ENCODE measurements around the gene PRXL2B.
"Not testable (repeated sequence)": the region's sequence is repeated elsewhere in the genome, so short reads cannot be mapped to it uniquely, and the experiment has no call there.

Gene PRXL2B

GRCh38 chr1:2625311-2625710 lies 38.7 kb downstream of the PRXL2B start:
- DNase-seq = no peak

- not testable (repeated sequence) for DNase-seq
Observed at GRCh38 chr1:2625748-2626147, 39.2 kb downstream of the PRXL2B start.

- DNase-seq = no peak
Observed at GRCh38 chr1:2627746-2628145, 41.2 kb downstream of the PRXL2B start.

DNA sequence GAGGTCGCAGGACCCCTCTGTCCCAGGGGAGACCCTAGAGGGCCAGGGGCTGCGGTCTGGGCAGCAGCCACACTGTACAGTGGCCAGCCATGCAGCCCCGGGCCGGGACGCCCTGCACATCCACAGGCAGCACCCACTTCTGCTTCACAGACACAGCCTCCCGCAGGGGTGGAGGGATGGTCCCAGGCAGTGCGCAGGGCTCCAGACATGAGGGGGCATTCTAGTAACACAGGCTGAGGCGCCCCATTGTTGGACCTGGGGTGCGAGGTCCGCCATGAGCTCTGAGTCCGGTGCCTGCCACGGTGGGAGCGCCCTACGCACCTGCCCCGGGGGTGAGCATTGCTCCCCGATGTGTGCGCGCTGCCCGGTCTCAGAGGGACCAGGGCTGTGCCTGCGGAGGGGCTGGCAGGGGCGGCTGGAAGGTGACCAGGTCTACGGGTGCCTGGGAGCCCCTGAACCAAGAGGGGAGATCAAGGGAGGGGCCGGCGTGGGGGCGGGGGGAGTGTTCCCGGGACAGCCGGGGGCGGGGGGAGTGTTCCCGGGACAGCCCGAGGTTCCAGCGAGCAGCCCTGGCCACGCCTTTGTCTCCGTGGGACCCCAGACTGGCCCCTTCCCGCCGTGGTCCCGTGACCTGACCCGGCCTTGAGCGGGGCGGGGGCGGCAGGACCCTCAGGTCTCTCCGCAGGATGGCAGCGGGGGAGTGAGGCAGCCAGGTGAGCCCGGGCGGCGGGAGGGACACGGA lies 41.8 kb downstream of the PRXL2B start:
- DNase-seq = no peak

- no peak for DNase-seq
Observed at GRCh38 chr1:2628933-2629626, 42.5 kb downstream of the PRXL2B start.

GRCh38 chr1:2629627-2630497 lies 43.3 kb downstream of the PRXL2B start:
- DNase-seq = no peak

DNA sequence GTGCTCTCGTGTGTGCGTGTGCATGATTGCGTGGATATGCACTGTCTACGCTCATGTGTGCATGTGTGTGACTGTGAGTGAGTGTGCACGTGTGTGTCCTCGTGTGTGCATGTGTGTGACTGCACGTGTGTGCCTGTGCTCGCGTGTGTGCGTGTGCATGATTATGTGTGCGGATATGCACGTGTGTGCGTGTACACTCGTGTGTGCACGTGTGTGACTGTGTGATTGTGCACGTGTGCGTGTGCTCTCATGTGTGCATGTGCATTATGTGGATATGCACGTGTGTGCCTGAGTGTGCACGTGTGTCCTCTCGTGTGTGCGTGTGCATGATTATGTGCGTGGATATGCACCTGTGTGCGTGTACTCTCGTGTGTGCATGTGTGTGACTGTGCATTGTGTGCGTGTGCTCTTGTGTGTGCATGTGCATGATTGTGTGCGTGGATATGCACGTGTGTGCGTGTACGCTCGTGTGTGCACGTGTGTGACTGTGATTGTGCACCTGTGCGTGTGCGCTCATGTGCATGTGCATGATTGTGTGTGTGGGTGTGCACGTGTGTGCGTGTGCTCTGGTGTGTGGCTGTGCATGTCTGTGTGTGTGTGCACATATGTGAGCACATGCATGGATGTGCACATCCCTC lies 44.0 kb downstream of the PRXL2B start:
- DNase-seq = no peak

GRCh38 chr1:2631136-2632050 lies 44.8 kb downstream of the PRXL2B start:
- DNase-seq = no peak

DNA sequence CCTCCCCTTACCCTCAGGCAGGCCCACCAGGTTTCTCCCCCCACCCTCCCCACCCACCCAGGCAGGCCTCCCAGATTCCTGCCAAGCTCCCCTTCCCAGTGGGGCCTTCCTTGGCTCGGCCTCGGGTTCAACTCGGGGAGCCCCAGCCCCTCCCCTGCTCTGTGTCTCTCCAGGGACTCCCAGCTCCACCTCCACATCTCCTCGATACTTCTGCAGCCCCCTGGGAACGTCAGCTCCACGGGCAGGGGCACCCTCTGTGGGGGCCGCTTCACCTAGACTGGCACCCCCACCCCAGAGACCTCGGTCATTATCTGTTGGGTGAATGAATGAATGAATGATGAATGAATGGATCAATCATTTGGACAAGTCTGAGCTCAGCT lies 45.5 kb downstream of the PRXL2B start:
- no peak for DNase-seq

DNA sequence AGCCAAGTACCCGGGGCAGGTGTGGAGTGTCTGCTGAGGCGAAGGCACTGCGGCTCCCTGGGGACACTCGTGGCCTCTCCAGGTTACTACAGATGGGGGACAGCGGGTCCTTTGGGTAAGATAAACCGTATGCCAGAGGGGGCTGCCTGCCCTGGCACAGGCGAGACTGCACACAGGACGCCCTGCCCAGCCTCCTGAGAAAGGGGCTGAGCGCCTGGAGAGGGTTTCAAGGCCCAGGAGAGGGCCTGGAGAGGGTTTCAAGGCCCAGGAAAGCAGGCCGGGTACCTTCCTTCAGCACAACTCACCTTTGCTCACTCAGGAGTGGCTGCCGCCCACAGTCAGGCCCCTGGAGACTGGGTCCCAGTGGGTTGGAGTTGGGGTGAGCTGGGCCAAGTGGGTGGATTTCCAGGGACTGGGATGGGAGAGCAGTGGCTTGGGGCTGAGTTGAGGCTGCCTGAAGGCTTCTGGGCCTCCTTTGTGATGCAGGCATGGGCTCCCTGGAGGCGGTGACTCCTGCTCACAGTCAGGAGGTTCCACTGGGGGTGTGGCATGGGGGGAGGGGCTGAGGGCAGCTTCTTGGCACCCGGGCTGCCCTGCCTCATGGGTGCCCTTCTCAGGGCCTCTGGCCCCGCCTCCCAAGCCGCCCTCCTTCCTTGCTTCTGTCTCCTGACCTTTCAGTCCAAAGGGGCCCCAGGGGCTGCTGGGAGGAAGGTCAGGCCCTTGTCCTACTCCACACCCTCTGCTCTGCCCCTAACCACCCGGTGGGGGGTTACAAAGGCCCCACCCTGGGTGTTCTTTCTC lies 46.2 kb downstream of the PRXL2B start, which contains the start of gene MMEL1:
MMEL1 (minus strand) TSS at position 456 of the 801 bp plus-strand sequence. CDS start 3,532 bp downstream, outside the sequence.
- no peak for DNase-seq

DNA sequence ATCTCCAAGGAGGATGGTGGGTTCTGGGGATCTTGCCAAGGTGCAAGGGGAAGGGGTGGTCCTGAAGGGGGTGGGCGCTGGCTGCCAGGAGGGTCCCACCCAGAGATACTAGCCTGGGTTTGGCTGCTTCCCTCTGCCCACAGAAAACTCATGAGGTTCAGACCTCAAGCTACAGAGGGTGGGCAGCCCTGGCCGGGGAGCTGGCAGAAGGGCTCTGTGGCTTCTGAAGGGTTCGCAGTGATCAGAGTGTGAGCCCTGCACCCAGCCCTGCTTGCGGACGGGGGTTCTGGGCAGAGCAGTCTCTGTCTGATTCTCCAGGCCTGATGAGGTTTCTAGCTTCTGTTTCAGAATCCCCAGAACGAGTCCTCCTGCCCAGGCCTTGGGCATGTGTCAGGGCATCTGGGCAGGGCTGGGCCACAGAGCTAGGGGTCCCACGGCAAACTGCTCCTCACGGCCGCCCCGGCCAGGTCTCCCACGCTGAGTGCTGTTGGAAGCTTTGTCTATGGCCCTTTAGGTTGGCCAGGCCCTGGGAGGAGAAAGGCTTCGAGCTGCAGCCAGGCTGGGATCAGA lies 46.9 kb downstream of the PRXL2B start:
- DNase-seq = no peak

GRCh38 chr1:2633936-2634491 lies 47.4 kb downstream of the PRXL2B start:
- DNase-seq = peak; percentile 54

DNA sequence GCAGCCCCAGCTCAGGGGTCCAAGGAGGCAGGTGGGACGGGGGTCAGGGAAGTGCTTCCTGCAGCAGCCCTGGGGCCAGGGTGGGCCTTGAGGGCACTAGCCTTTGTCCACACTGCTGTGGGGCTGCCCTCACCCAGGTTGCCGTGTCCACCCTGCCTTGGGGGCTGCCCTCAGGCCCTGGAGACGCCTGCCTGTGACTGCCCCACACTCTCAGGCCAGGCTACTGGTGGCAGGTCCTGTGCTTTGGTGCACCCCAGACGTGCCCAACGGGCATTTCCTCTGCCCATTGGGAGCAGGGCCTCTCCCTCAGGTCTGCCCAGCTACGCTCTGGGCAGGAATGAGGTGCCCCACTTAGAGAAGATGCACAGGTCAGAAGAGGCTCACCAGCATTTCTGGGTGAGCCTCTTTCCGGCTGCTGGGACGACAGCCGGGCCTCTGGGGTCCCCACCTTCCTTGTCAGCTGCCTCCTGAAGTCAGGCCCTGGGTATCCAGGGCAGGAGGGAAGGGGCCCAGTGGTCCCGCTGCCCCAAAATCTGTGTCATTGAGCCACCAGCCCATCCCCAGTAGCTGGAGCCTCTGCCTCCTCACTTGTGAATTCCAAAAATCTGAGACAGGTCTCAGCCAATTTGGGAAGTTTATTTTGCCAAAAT lies 48.9 kb downstream of the PRXL2B start:
- peak; percentile 43 for DNase-seq

GRCh38 chr1:2636733-2637132 lies 50.2 kb downstream of the PRXL2B start:
- no peak for DNase-seq

- DNase-seq = no peak
Observed at GRCh38 chr1:2637442-2638145, 51.0 kb downstream of the PRXL2B start.

DNA sequence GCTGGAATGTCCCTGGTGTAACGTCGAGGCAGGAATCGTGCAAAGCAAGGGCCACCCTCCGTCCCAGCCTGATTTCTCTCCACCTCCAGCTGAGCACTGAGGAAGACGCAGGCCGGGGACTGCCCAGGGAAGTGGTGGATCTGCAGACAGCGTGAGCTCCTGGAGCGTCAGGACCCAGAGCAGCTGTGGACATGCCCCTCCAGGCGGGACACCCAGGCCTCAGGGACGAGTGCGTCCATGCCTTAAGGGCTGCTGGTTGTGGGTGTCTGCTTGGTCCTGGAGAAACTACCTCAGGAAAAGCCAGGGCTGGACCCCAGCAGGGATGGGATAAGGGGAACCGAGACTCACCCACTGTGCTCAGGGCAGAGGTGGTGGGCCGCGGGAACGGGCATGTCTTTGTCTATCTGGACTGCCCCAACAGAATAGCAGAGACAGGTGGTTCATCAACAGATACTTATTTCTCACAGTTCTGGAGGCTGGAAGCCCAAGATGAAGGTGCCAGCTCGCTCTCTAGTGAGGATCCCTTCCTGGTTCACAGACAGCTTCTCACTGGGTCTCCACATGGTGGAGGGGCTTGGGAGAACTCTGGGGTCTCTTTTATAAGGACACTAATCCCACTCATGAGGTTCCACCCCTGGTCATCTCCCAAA lies 52.0 kb downstream of the PRXL2B start:
- no peak for DNase-seq

GRCh38 chr1:2639203-2639602 lies 52.6 kb downstream of the PRXL2B start:
- no peak for DNase-seq

All from activated effector memory CD4-positive, alpha-beta T cell treated with anti-CD3 and anti-CD28 coated beads, Interleukin-2, amount 50 U/mL, for 16 hours (primary cell).